ENCODE results near the gene URM1.

URM1 gene

GRCh38 chr9:128392302-128393144, 21.3 kb downstream of the URM1 start:
- CTCF ChIA-PET = interaction anchor here (1.5 kb wide), 2 partner anchors 28 to 31 kb away, joined by 3 to 4 read pairs; partner anchors contain the start of gene CERCAM
- TF ChIP-seq, protein P1, sequence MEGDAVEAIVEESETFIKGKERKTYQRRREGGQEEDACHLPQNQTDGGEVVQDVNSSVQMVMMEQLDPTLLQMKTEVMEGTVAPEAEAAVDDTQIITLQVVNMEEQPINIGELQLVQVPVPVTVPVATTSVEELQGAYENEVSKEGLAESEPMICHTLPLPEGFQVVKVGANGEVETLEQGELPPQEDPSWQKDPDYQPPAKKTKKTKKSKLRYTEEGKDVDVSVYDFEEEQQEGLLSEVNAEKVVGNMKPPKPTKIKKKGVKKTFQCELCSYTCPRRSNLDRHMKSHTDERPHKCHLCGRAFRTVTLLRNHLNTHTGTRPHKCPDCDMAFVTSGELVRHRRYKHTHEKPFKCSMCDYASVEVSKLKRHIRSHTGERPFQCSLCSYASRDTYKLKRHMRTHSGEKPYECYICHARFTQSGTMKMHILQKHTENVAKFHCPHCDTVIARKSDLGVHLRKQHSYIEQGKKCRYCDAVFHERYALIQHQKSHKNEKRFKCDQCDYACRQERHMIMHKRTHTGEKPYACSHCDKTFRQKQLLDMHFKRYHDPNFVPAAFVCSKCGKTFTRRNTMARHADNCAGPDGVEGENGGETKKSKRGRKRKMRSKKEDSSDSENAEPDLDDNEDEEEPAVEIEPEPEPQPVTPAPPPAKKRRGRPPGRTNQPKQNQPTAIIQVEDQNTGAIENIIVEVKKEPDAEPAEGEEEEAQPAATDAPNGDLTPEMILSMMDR (IDR thresholded peaks at IDR 0.05; ENCODE audit: control extremely low read depth, extremely low read depth, low read depth, missing control alignments) = no peak
- no peak for DNase-seq (ENCODE audit: extremely low spot score)
- POLR2A ChIA-PET = no interaction called here

DNA sequence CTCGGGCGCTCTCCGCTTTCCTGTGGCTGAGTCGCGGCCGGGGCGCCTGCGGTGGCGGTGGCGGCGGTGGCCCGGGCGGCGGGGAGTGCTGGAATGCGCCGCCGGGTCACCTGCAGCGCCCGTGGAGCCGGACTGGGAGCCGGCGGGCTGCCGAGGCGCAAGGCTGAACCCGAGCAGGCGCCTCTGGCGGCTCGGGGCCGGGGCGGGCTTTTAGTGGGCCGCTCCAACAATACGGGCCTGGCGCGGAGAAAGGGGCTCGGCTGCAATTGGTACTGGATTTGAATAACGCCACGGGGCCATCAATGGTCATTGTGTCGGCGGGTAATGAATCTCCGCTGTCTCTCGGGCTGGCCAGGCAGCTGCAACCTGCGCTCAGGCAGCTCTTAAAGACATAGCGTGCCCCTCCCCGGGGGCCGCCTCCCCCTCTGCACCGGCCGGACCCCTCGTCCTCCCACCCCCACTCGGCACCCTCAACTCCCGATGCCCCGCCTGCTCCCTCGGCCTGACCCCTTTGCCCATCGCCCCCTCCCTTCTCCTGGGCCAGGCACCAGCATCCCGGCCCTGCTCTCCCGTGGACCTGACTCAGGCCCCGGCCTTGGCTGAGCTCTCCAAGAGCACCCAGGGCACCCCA, 22.1 kb downstream of the URM1 start:
- no peak for DNase-seq (ENCODE audit: extremely low spot score)
- TF ChIP-seq, protein P1 (IDR thresholded peaks at IDR 0.05; ENCODE audit: control extremely low read depth, extremely low read depth, low read depth, missing control alignments) = no peak
- ChIA-PET CTCF (interaction anchor here (0.9 to 1.5 kb wide), 2 partner anchors 18 to 32 kb away, joined by 4 read pairs; no protein-coding TSS in a partner anchor), POLR2A (no interaction called here)

- TF ChIP-seq, protein P1 (IDR thresholded peaks at IDR 0.05; ENCODE audit: control extremely low read depth, extremely low read depth, low read depth, missing control alignments) = no peak
- no peak for DNase-seq (ENCODE audit: extremely low spot score)
- CTCF ChIA-PET = interaction anchor here (0.9 to 1.5 kb wide), 2 partner anchors 18 to 32 kb away, joined by 4 read pairs; no protein-coding TSS in a partner anchor
- POLR2A ChIA-PET = no interaction called here
Measured at GRCh38 chr9:128393970-128394369, 22.8 kb downstream of the URM1 start.

- CTCF ChIA-PET = interaction anchor here (0.9 to 1.5 kb wide), 2 partner anchors 17 to 33 kb away, joined by 4 read pairs; no protein-coding TSS in a partner anchor
- TF ChIP-seq, protein P1 (IDR thresholded peaks at IDR 0.05; ENCODE audit: control extremely low read depth, extremely low read depth, low read depth, missing control alignments) = no peak
- no peak for DNase-seq (ENCODE audit: extremely low spot score)
- POLR2A ChIA-PET = no interaction called here
Measured at GRCh38 chr9:128394379-128395168, 23.4 kb downstream of the URM1 start.

GRCh38 chr9:128396970-128397613, 25.9 kb downstream of the URM1 start:
- no peak for DNase-seq (ENCODE audit: extremely low spot score)
- ChIA-PET POLR2A (no interaction called here), CTCF (interaction anchor here (2.4 kb wide), 1 partner anchor 35 kb away, joined by 8 read pairs; no protein-coding TSS in a partner anchor)
- TF ChIP-seq, protein P1 (IDR thresholded peaks at IDR 0.05; ENCODE audit: control extremely low read depth, extremely low read depth, low read depth, missing control alignments) = no peak
